MM.1S (cell line): ENCODE results near the gene PROK1.
A peak's percentile ranks its signal among the peaks of the same experiment; 100 is the strongest.
"Not testable (repeated sequence)": the region's sequence is repeated elsewhere in the genome, so short reads cannot be mapped to it uniquely, and the experiment has no call there.

Experiments
- DNase-seq: peaks from one replicate; pipeline ENCODE4 v3.0.0-alpha.2; 2015
- H2AFZ ChIP-seq: fragments of 300-600 bp; sonication (generic); 2 replicates; pipeline ENCODE4 v1.6.0; 2016; ENCODE audit warnings: antibody characterized with exemption, low read length
- H3F3A ChIP-seq: fragments of 300-600 bp; sonication (generic); 2 replicates; pipeline ENCODE4 v1.6.1; 2016; ENCODE audit warnings: mild to moderate bottlenecking, antibody characterized with exemption, low read length, moderate library complexity, mixed read lengths; ENCODE audit not compliant: insufficient read depth
- H3K27ac ChIP-seq: fragments of 300-600 bp; sonication (generic); 2 replicates; pipeline ENCODE4 v1.5.1; 2016; ENCODE audit warnings: mild to moderate bottlenecking, low read length
- H3K27me3 ChIP-seq: fragments of 300-600 bp; sonication (generic); replicated peaks from 2 replicates; pipeline ENCODE4 v1.6.0; 2016; ENCODE audit warnings: low read length; ENCODE audit not compliant: insufficient read depth
- H3K36me3 ChIP-seq: fragments of 300-600 bp; sonication (generic); replicated peaks from 2 replicates; pipeline ENCODE4 v1.6.1; 2016; ENCODE audit warnings: mild to moderate bottlenecking, low read length, mixed read lengths; ENCODE audit not compliant: insufficient read depth
- H3K4me1 ChIP-seq: fragments of 300-600 bp; sonication (generic); 2 replicates; pipeline ENCODE4 v1.6.1; 2016; ENCODE audit warnings: low read length, mixed read lengths
- H3K4me2 ChIP-seq: fragments of 300-600 bp; sonication (generic); 2 replicates; pipeline ENCODE4 v1.6.0; 2016; ENCODE audit warnings: low read depth, low read length
- H3K4me3 ChIP-seq: fragments of 300-600 bp; sonication (generic); 2 replicates; pipeline ENCODE4 v1.5.1; 2016; ENCODE audit warnings: low read length, mixed read lengths
- H3K79me2 ChIP-seq: fragments of 300-600 bp; sonication (generic); 2 replicates; pipeline ENCODE4 v1.6.1; 2016; ENCODE audit warnings: mixed run types, low read length, mixed read lengths
- H3K9ac ChIP-seq: fragments of 300-600 bp; sonication (generic); 2 replicates; pipeline ENCODE4 v1.6.1; 2016; ENCODE audit warnings: low read length, mixed read lengths
- H3K9me2 ChIP-seq: fragments of 300-600 bp; sonication (generic); replicated peaks from 2 replicates; pipeline ENCODE4 v1.6.1; 2016; ENCODE audit warnings: mild to moderate bottlenecking, low read length, mixed read lengths; ENCODE audit not compliant: insufficient read depth
- H3K9me3 ChIP-seq: fragments of 300-600 bp; sonication (generic); replicated peaks from 2 replicates; pipeline ENCODE4 v1.6.1; 2016; ENCODE audit warnings: mild to moderate bottlenecking, low read length, mixed read lengths; ENCODE audit not compliant: insufficient read depth
- H4K20me1 ChIP-seq: fragments of 300-600 bp; sonication (generic); 2 replicates; pipeline ENCODE4 v1.6.1; 2016; ENCODE audit warnings: mild to moderate bottlenecking, low read length, moderate library complexity, mixed read lengths; ENCODE audit not compliant: insufficient read depth
- EZH2 ChIP-seq: fragments of 300-600 bp; sonication (generic); optimal IDR thresholded peaks from 2 replicates; pipeline ENCODE3; 2017; ENCODE audit warnings: low read depth, mild to moderate bottlenecking, antibody characterized with exemption, low read length, mixed read lengths
- EZH2phosphoT487 ChIP-seq: fragments of 300-600 bp; sonication (generic); IDR thresholded peaks from 2 replicates; pipeline ENCODE4 v1.6.1; 2018; ENCODE audit warnings: antibody characterized with exemption, low read length
- TF ChIP-seq, protein P1 (sequence below): fragments of 300-600 bp; sonication (generic); IDR thresholded peaks from 2 replicates; pipeline ENCODE4 v1.5.1; 2016; ENCODE audit warnings: antibody characterized with exemption, low read length, mixed read lengths

The PROK1 gene

DNA sequence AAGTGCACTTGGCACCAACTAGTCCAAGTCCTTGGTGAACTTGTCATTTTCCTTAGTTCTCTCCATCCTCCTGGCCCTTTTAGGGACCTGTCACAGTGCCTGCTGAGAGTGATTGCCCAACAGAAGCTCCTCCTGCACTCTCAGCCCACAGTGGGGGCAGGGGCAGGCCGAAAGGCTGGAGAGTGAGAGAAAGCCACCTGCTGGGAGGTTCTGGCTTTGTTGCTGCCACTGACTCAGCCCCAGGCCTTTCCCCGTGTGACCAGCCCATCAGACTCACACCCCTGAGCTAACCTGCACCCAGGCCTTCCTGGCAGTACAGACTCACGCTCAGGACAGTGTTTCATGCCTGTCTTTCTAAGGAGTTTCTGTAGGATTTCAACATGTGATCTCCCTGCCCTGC, 17.1 kb upstream of the PROK1 start:
- no peaks in the 10 kb centered on the region for H3K36me3 ChIP-seq
- TF ChIP-seq EZH2 (no peak), EZH2phosphoT487 (no peak)
- TF ChIP-seq, protein P1, sequence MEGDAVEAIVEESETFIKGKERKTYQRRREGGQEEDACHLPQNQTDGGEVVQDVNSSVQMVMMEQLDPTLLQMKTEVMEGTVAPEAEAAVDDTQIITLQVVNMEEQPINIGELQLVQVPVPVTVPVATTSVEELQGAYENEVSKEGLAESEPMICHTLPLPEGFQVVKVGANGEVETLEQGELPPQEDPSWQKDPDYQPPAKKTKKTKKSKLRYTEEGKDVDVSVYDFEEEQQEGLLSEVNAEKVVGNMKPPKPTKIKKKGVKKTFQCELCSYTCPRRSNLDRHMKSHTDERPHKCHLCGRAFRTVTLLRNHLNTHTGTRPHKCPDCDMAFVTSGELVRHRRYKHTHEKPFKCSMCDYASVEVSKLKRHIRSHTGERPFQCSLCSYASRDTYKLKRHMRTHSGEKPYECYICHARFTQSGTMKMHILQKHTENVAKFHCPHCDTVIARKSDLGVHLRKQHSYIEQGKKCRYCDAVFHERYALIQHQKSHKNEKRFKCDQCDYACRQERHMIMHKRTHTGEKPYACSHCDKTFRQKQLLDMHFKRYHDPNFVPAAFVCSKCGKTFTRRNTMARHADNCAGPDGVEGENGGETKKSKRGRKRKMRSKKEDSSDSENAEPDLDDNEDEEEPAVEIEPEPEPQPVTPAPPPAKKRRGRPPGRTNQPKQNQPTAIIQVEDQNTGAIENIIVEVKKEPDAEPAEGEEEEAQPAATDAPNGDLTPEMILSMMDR = peak; percentile 6; the same call in 1 of the 2 replicates
- DNase-seq = peak; percentile 27
- no peaks in the 10 kb centered on the region for H3K27me3 ChIP-seq
- H4K20me1 ChIP-seq = no peaks in the 10 kb centered on the region
- H3K4me3 ChIP-seq = no peak overlapping the region
- H3K4me2 ChIP-seq = no peak overlapping the region
- no peaks in the 10 kb centered on the region for H3K9me2 ChIP-seq
- no peak overlapping the region for H2AFZ ChIP-seq
- no peaks in the 10 kb centered on the region for H3K4me1 ChIP-seq
- no peaks in the 10 kb centered on the region for H3K9me3 ChIP-seq
- no peaks in the 10 kb centered on the region for H3F3A ChIP-seq
- H3K9ac ChIP-seq = no peak overlapping the region
- no peaks in the 10 kb centered on the region for H3K79me2 ChIP-seq
- H3K27ac ChIP-seq = no peak overlapping the region

DNA sequence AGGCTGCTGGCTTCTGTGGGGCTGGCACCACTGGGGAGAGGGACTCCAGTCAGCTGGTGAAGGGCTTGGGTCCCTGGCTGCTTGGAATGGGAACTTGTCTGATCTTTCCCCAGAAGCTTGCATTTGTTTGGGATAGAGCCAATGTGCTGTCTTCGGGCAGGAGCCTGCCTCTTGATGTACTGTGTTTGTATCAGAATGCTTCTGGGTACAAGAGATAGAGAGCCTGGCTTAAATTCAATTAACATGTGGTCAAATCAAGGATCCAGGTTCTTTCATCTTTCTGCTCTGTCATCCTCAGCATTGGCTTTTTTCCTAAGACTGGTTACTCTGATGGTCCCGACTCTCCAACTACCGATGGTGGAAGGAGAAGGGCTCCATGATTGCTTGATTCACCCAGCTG, 16.0 kb upstream of the PROK1 start:
- no peak overlapping the region for H3K27ac ChIP-seq
- TF ChIP-seq EZH2 = no peak
- TF ChIP-seq, protein P1 = no peak
- no peak for TF ChIP-seq EZH2phosphoT487

DNA sequence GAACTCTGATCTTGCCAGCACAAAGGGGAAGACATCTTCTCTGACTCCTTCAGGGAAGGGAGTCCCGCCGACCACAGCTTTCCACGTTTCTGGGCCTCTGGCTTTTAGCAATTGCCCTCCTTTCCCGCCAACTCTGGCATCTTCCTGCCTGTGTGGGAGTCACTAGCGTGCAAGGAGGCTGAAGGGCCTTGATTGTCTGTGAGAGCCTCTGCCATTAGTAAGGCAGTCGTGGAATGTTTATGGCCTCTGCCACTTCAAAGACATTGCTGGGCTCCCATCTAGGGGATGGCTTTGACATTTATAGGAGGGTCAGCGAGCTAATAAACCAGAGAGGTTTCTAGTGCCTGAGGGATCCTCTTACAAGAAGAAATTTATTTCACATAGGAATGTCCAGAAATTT, 14.3 kb upstream of the PROK1 start:
- Histone ChIP-seq H3K4me3 (no peak overlapping the region), H3F3A (no peaks in the 10 kb centered on the region), H3K27ac (no peak overlapping the region), H3K9me3 (no peaks in the 10 kb centered on the region), H3K9me2 (no peaks in the 10 kb centered on the region), H3K79me2 (no peaks in the 10 kb centered on the region), H3K36me3 (no peaks in the 10 kb centered on the region), H3K4me1 (no peaks in the 10 kb centered on the region), H3K4me2 (no peak overlapping the region), H2AFZ (no peak overlapping the region), H3K9ac (no peak overlapping the region), H4K20me1 (no peaks in the 10 kb centered on the region), H3K27me3 (no peaks in the 10 kb centered on the region)
- TF ChIP-seq EZH2 (no peak), EZH2phosphoT487 (no peak)
- TF ChIP-seq, protein P1 = no peak
- DNase-seq = no peak

More for the DNA sequence above, 16.0 kb upstream of the PROK1 start:
- no peaks in the 10 kb centered on the region for H3K4me1 ChIP-seq
- H3K4me2 ChIP-seq = no peak overlapping the region
- H3K9me3 ChIP-seq = no peaks in the 10 kb centered on the region
- no peak overlapping the region for H3K9ac ChIP-seq
- H3K36me3 ChIP-seq = no peaks in the 10 kb centered on the region
- no peaks in the 10 kb centered on the region for H3K27me3 ChIP-seq
- DNase-seq = no peak
- H3K79me2 ChIP-seq = no peaks in the 10 kb centered on the region
- no peaks in the 10 kb centered on the region for H3K9me2 ChIP-seq
- no peak overlapping the region for H3K4me3 ChIP-seq
- H2AFZ ChIP-seq = no peak overlapping the region
- no peaks in the 10 kb centered on the region for H3F3A ChIP-seq
- no peaks in the 10 kb centered on the region for H4K20me1 ChIP-seq

DNA sequence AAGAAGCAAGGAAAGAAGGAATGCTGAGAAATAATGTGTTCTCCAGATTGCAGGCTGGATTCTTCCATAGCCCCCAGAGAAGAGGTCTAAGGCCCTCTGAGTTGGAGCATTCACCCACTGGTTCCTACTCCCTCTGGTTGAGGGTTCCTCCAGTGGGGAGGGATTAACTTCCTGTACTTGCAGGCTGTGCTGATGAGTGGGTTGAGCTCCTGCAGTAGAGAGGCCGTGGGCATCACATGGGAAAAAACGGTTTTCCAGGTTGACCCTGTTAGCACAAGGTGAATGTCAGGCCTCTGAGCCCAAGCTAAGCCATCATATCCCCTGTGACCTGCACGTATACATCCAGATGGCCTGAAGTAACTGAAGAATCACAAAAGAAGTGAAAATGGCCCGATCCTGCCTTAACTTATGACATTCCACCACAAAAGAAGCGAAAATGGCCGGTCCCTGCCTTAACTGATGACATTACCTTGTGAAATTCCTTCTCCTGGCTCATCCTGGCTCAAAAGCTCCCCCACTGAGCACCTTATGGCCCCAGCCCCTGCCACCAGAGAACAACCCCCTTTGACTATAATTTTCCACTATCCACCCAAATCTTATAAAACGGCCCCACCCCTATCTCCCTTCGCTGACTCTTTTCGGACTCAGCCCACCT, 13.2 kb upstream of the PROK1 start:
- not testable (repeated sequence) for DNase-seq, H3F3A ChIP-seq, H3K4me1 ChIP-seq, H3K36me3 ChIP-seq, H3K4me2 ChIP-seq, H3K4me3 ChIP-seq, H3K9me2 ChIP-seq, H4K20me1 ChIP-seq, H3K27me3 ChIP-seq, H2AFZ ChIP-seq, H3K27ac ChIP-seq, H3K9ac ChIP-seq, H3K79me2 ChIP-seq, H3K9me3 ChIP-seq
